H1 (cell line): Measurements from ENCODE around the gene SCYGR1. TPM values are rescaled to one million over a fixed set of nuclear protein-coding genes. Genes with fewer than 3 reads are reported as not detected.

ENCODE experiments used
- CTCF ChIA-PET: fragments of 300-600 bp; sonication (Branson Sonifier 250); formaldehyde crosslinking; loops from one replicate; lab custom pipeline; 2021; ENCODE audit not compliant: partially characterized antibody; lab: Charles Lee
- POLR2A ChIA-PET: fragments of 300-600 bp; sonication (Branson Sonifier 250); formaldehyde crosslinking; loops from one replicate; lab custom pipeline; 2021; ENCODE audit warnings: inconsistent platforms; ENCODE audit not compliant: partially characterized antibody; lab: Charles Lee
- DNase-seq, 2 experiments: peaks; one replicate each; pipeline versions ENCODE4 v3.0.0 to v3.0.0-alpha.2; 2010 to 2022; ENCODE audit warnings: low spot score in 2 of 2, low read depth in 1 of 2, mixed read lengths in 1 of 2
- FAIRE-seq: peaks from 2 replicates; lab custom pipeline; 2011; peaks lifted over from hg19 to GRCh38; lab: Jason Lieb, UNC
- H2AFZ ChIP-seq: 2 replicates; pipeline ENCODE4 v1.8.1; 2012; ENCODE audit warnings: low read length, inconsistent platforms
- H2AK5ac ChIP-seq: 2 replicates; pipeline ENCODE4 v1.6.1; 2013; ENCODE audit warnings: low read depth, low read length
- H2BK120ac ChIP-seq: replicated peaks from 2 replicates; pipeline ENCODE3; 2013; ENCODE audit warnings: low read depth, low read length, inconsistent platforms
- H2BK12ac ChIP-seq: 2 replicates; pipeline ENCODE4 v1.6.1; 2013; ENCODE audit warnings: low read depth, low read length
- H2BK15ac ChIP-seq: 2 replicates; pipeline ENCODE4 v1.6.1; 2013; ENCODE audit warnings: low read length
- H2BK20ac ChIP-seq: 2 replicates; pipeline ENCODE4 v1.6.1; 2013; ENCODE audit warnings: low read length
- H2BK5ac ChIP-seq: 2 replicates; pipeline ENCODE4 v1.6.1; 2013; ENCODE audit warnings: low read depth, low read length
- H3K14ac ChIP-seq: 2 replicates; pipeline ENCODE4 v1.6.1; 2013; ENCODE audit warnings: inconsistent platforms; ENCODE audit not compliant: insufficient read length
- H3K18ac ChIP-seq: 2 replicates; pipeline ENCODE4 v1.6.1; 2013; ENCODE audit warnings: low read length; ENCODE audit errors: extremely low read depth
- H3K23ac ChIP-seq: 2 replicates; pipeline ENCODE4 v1.6.1; 2013; ENCODE audit warnings: inconsistent platforms; ENCODE audit not compliant: insufficient read length
- H3K23me2 ChIP-seq: 2 replicates; pipeline ENCODE4 v1.6.1; 2013; ENCODE audit warnings: low read depth, low read length
- H3K27ac ChIP-seq: 2 replicates; pipeline ENCODE4 v1.6.1; 2011; ENCODE audit warnings: low read depth, low read length, inconsistent platforms
- H3K27me3 ChIP-seq, 4 experiments: replicated peaks in 1 of 4; 1 replicate in 1 of 4; 2 replicates in 3 of 4; pipeline versions ENCODE4 v1.6.1 to v1.8.1; 2011 to 2013; ENCODE audit warnings: low read length in 3 of 4, mild to moderate bottlenecking in 3 of 4, inconsistent platforms in 2 of 4, mixed read lengths in 2 of 4, moderate library complexity in 1 of 4; ENCODE audit not compliant: control insufficient read depth in 3 of 4, insufficient read depth in 3 of 4; ENCODE audit errors: extremely low read depth in 1 of 4
- H3K36me3 ChIP-seq, 4 experiments: 2 replicates each; pipeline versions ENCODE4 v1.6.1 to v1.8.1; 2011 to 2013; ENCODE audit warnings: mild to moderate bottlenecking in 4 of 4, low read length in 3 of 4, moderate library complexity in 2 of 4, control low read depth in 1 of 4, inconsistent platforms in 1 of 4; ENCODE audit not compliant: insufficient read depth in 4 of 4, control insufficient read depth in 2 of 4
- H3K4ac ChIP-seq: replicated peaks from 2 replicates; pipeline ENCODE3; 2013; ENCODE audit warnings: low read length, low read depth, mixed read lengths, inconsistent platforms; ENCODE audit not compliant: insufficient read length
- H3K4me1 ChIP-seq, 4 experiments: replicated peaks in 1 of 4; 1 replicate in 1 of 4; 2 replicates in 3 of 4; pipeline versions ENCODE4 v1.6.1 to v1.8.1; 2011 to 2013; ENCODE audit warnings: low read length in 3 of 4, inconsistent platforms in 2 of 4, mixed read lengths in 1 of 4; ENCODE audit not compliant: insufficient read depth in 4 of 4, control insufficient read depth in 3 of 4
- H3K4me2 ChIP-seq, 2 experiments: 2 replicates each; pipeline versions ENCODE4 v1.6.1 to v1.8.1; 2011 to 2013; ENCODE audit warnings: low read depth in 2 of 2, low read length in 2 of 2, control low read depth in 1 of 2, inconsistent platforms in 1 of 2, mild to moderate bottlenecking in 1 of 2; ENCODE audit not compliant: insufficient read depth in 1 of 2
- H3K4me3 ChIP-seq, 4 experiments: fragments of 200-600, 300-600 bp in 1 of 4; sonication (generic), shearing (Covaris generic), sonication (Bioruptor Twin) in 1 of 4; 2 replicates each; pipeline versions ENCODE4 v1.5.1 to v1.8.1; 2011 to 2016; ENCODE audit warnings: low read length in 4 of 4, low read depth in 3 of 4, control low read depth in 2 of 4, inconsistent platforms in 2 of 4, mild to moderate bottlenecking in 2 of 4, mixed read lengths in 1 of 4, moderate library complexity in 1 of 4; ENCODE audit not compliant: insufficient read depth in 2 of 4; ENCODE audit errors: extremely low read depth in 1 of 4
- H3K56ac ChIP-seq: replicated peaks from 2 replicates; pipeline ENCODE3; 2013; ENCODE audit warnings: low read depth, mild to moderate bottlenecking, mixed read lengths, low read length, inconsistent platforms; ENCODE audit not compliant: insufficient read length
- H3K79me1 ChIP-seq: 2 replicates; pipeline ENCODE4 v1.6.1; 2013; ENCODE audit warnings: low read depth, low read length, control low read depth
- H3K79me2 ChIP-seq, 2 experiments: 2 replicates each; pipeline versions ENCODE4 v1.6.1 to v1.8.1; 2012 to 2013; ENCODE audit warnings: low read length in 2 of 2, mild to moderate bottlenecking in 2 of 2, inconsistent platforms in 1 of 2; ENCODE audit not compliant: insufficient read depth in 2 of 2, control insufficient read depth in 1 of 2
- H3K9ac ChIP-seq, 4 experiments: replicated peaks in 1 of 4; 1 replicate in 1 of 4; 2 replicates in 3 of 4; pipeline versions ENCODE4 v1.6.1 to v1.8.1; 2011 to 2013; ENCODE audit warnings: low read depth in 3 of 4, low read length in 3 of 4, control low read depth in 2 of 4, mild to moderate bottlenecking in 2 of 4, moderate library complexity in 2 of 4, inconsistent platforms in 1 of 4; ENCODE audit errors: extremely low read depth in 1 of 4
- H3K9me3 ChIP-seq, 2 experiments: 2 replicates each; pipeline versions ENCODE4 v1.6.1 to v1.8.1; 2012 to 2013; ENCODE audit warnings: mild to moderate bottlenecking in 2 of 2, moderate library complexity in 2 of 2, control low read depth in 1 of 2, inconsistent platforms in 1 of 2, low read depth in 1 of 2, low read length in 1 of 2, mixed read lengths in 1 of 2; ENCODE audit not compliant: insufficient read depth in 2 of 2
- H4K20me1 ChIP-seq, 2 experiments: replicated peaks in 1 of 2; 2 replicates each; pipeline versions ENCODE3 to v1.8.1; 2011 to 2013; ENCODE audit warnings: inconsistent platforms in 2 of 2, low read length in 2 of 2, mild to moderate bottlenecking in 1 of 2; ENCODE audit not compliant: insufficient read depth in 2 of 2, control insufficient read depth in 1 of 2
- H4K5ac ChIP-seq: 2 replicates; pipeline ENCODE4 v1.6.1; 2013; ENCODE audit warnings: low read length, low read depth, mixed read lengths, inconsistent platforms; ENCODE audit not compliant: insufficient read length
- H4K8ac ChIP-seq: 2 replicates; pipeline ENCODE4 v1.8.0; 2013; ENCODE audit warnings: mild to moderate bottlenecking, moderate library complexity, low read length, inconsistent platforms; ENCODE audit not compliant: insufficient read depth; ENCODE audit errors: extremely low read depth
- H4K91ac ChIP-seq: replicated peaks from 2 replicates; pipeline ENCODE3; 2013; ENCODE audit warnings: low read length, mixed read lengths, inconsistent platforms; ENCODE audit not compliant: insufficient read length
- BRCA1 ChIP-seq: IDR thresholded peaks from 2 replicates; pipeline ENCODE4 v1.6.1; 2012; ENCODE audit warnings: low read depth, low read length, improper control_type of control experiment
- CBX5 ChIP-seq: fragments of 300-800, 300-1000 bp; sonication (generic); IDR thresholded peaks from 2 replicates; pipeline ENCODE4 v1.7.1; 2016; ENCODE audit warnings: antibody characterized with exemption, low read length, low read depth
- CREB1 ChIP-seq: IDR thresholded peaks from 2 replicates; pipeline ENCODE4 v1.6.1; 2012; ENCODE audit warnings: inconsistent platforms
- CTCF ChIP-seq, 3 experiments: IDR thresholded peaks; 1 replicate in 2 of 3; 2 replicates in 1 of 3; pipeline versions ENCODE4 v1.5.1 to v1.6.1; 2011; ENCODE audit warnings: low read length in 3 of 3, mild to moderate bottlenecking in 3 of 3, inconsistent platforms in 2 of 3, low read depth in 1 of 3, moderate library complexity in 1 of 3; ENCODE audit not compliant: insufficient read depth in 1 of 3; ENCODE audit errors: control extremely low read depth in 1 of 3
- EP300 ChIP-seq, 2 experiments: IDR thresholded peaks; 1 replicate in 1 of 2; 2 replicates in 1 of 2; pipeline ENCODE4 v1.6.1; 2011 to 2012; ENCODE audit warnings: low read depth in 2 of 2, low read length in 2 of 2, mild to moderate bottlenecking in 2 of 2, borderline replicate concordance in 1 of 2, inconsistent platforms in 1 of 2, moderate library complexity in 1 of 2
- GABPA ChIP-seq: IDR thresholded peaks from 2 replicates; pipeline ENCODE4 v1.6.1; 2011; ENCODE audit warnings: mild to moderate bottlenecking, low read length, moderate library complexity, borderline replicate concordance; ENCODE audit not compliant: insufficient read depth
- JUND ChIP-seq: IDR thresholded peaks from 2 replicates; pipeline ENCODE4 v1.6.1; 2011; ENCODE audit warnings: mild to moderate bottlenecking, improper control_type of control experiment, low read length
- KDM1A ChIP-seq: fragments of 200-600, 300-600 bp; sonication (generic); IDR thresholded peaks from 2 replicates; pipeline ENCODE4 v1.7.1; 2016; ENCODE audit warnings: mild to moderate bottlenecking, low read length, borderline replicate concordance
- SIN3A ChIP-seq, 2 experiments: IDR thresholded peaks in 1 of 2; conservative IDR thresholded peaks in 1 of 2; 2 replicates each; pipeline ENCODE4 v1.6.1; 2011 to 2012; ENCODE audit warnings: low read length in 2 of 2, improper control_type of control experiment in 1 of 2, low read depth in 1 of 2, mild to moderate bottlenecking in 1 of 2
- WGBS, 2 experiments: shearing (Covaris generic) in 1 of 2; methylation state at CpG; one replicate each; pipeline versions ENCODE4 v1.1.6 to v1.1.7; 2013 to 2015; ENCODE audit warnings: low lambda C conversion rate in 2 of 2, mixed read lengths in 2 of 2, inconsistent platforms in 1 of 2, low coverage in 1 of 2, missing lambda C conversion rate in 1 of 2; ENCODE audit not compliant: insufficient replicate concordance in 2 of 2, insufficient coverage in 1 of 2, insufficient read length in 1 of 2; ENCODE audit errors: extremely low coverage in 1 of 2, missing lambda C conversion rate in 1 of 2; 5-methylcytosine and 5-hydroxymethylcytosine counted together
- polyA plus RNA-seq, 7 experiments: library from polyadenylated mRNA; depleted of rRNA in 3 of 7; stranded (reverse) in 5 of 7; unstranded in 2 of 7; fragments of >200 nt in 5 of 7; fragments of 200-250 nt in 2 of 7; gene quantifications; 1 replicate in 5 of 7; 2 replicates in 1 of 7; 4 replicates in 1 of 7; pipeline versions ENCODE4 v1.2.1 to v1.2.3, GENCODE V29; 2011 to 2013; ENCODE audit warnings: missing spikeins in 2 of 7, mixed read lengths in 2 of 7
- total RNA-seq: library from RNA; stranded (reverse); fragmentation: NEBNext Ultra II Directional; extraction: Animal tissue kit (Norgen Biotek cat#: 25700); gene quantifications from 2 replicates; pipeline ENCODE4 v1.2.1, GENCODE V29; 2021
- TF ChIP-seq, protein P1 (sequence below): IDR thresholded peaks from 2 replicates; pipeline ENCODE4 v1.6.1; 2011; ENCODE audit warnings: low read length, improper control_type of control experiment

The SCYGR1 gene
- total and polyA plus RNA-seq, 2 of the 8 experiments (the other 6 are each of a cell fraction or from before 2014, with no cell fraction given): not detected

DNA sequence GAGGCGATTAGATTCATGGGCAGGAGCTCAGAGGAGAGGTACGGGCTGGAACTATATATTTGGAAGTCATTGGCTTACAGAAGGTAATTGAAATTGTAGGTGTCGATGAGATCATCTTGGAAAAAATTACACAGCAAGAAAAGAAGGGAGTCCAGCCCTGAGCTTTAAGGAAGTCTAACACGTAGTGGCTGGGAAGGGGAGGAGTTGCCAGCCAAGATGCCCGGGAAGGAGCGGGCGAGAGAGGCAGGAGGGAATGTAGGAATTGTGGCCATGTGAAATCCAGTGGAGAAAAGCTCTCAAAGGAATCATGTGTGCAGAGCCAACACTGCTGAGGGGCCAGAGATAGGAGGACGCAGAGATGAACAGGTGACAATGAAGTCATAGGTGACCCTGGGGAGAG, 25.6 kb upstream of the SCYGR1 start:
- H3K4me3 ChIP-seq: no peak overlapping the region
- H4K5ac ChIP-seq: no peak overlapping the region
- H3K23me2 ChIP-seq: no peaks in the 10 kb centered on the region
- no peak for TF ChIP-seq JUND
- no peak for TF ChIP-seq GABPA
- no peak for TF ChIP-seq SIN3A (conservative IDR thresholded peaks at IDR 0.05 in 1 of 2, IDR thresholded peaks at IDR 0.05 in 1 of 2; ENCODE audit: low read depth in 1 of 2, low read length in 2 of 2)
- TF ChIP-seq, protein P1, sequence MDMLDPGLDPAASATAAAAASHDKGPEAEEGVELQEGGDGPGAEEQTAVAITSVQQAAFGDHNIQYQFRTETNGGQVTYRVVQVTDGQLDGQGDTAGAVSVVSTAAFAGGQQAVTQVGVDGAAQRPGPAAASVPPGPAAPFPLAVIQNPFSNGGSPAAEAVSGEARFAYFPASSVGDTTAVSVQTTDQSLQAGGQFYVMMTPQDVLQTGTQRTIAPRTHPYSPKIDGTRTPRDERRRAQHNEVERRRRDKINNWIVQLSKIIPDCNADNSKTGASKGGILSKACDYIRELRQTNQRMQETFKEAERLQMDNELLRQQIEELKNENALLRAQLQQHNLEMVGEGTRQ: no peak
- no peak for TF ChIP-seq CTCF (IDR thresholded peaks at IDR 0.05; ENCODE audit: control extremely low read depth in 1 of 3, insufficient read depth in 1 of 3, low read depth in 1 of 3, low read length in 3 of 3)
- TF ChIP-seq EP300 (IDR thresholded peaks at IDR 0.05; ENCODE audit: borderline replicate concordance in 1 of 2, low read depth in 2 of 2, low read length in 2 of 2): no peak
- TF ChIP-seq CREB1: no peak
- no peak for TF ChIP-seq CBX5
- no peak for TF ChIP-seq BRCA1
- TF ChIP-seq KDM1A: no peak

More for the DNA sequence above, 25.6 kb upstream of the SCYGR1 start:
- Histone ChIP-seq H2BK12ac (no peak overlapping the region), H3K56ac (no peak overlapping the region), H3K4me1 (no peaks in the 10 kb centered on the region), H3K9me3 (no peaks in the 10 kb centered on the region), H2BK15ac (no peak overlapping the region), H3K27me3 (no peaks in the 10 kb centered on the region), H3K4me2 (no peak overlapping the region), H3K79me1 (no peaks in the 10 kb centered on the region), H4K20me1 (no peaks in the 10 kb centered on the region), H2BK120ac (no peak overlapping the region), H3K27ac (no peak overlapping the region), H3K18ac (no peak overlapping the region), H2BK20ac (no peak overlapping the region), H3K9ac (no peak overlapping the region), H2BK5ac (no peak overlapping the region), H2AFZ (no peak overlapping the region), H3K36me3 (no peaks in the 10 kb centered on the region), H3K14ac (no peak overlapping the region), H4K91ac (no peak overlapping the region), H4K8ac (no peak overlapping the region), H3K79me2 (no peaks in the 10 kb centered on the region), H3K23ac (no peak overlapping the region), H2AK5ac (no peak overlapping the region), H3K4ac (no peak overlapping the region)
- WGBS, 2 experiments: 78% methylated on average over 8 of the region's 8 CpGs; no CpG with 5 or more reads in 1 of the 2 experiments
- CTCF ChIA-PET: interaction anchor here (0.5 kb wide), 1 partner anchor 68 kb away, joined by 3 read pairs; no protein-coding TSS in a partner anchor
- DNase-seq (no peak), FAIRE-seq (no peak)
- POLR2A ChIA-PET: no interaction called here
